Measurements from ENCODE around the gene TRAPPC5.

DNA sequence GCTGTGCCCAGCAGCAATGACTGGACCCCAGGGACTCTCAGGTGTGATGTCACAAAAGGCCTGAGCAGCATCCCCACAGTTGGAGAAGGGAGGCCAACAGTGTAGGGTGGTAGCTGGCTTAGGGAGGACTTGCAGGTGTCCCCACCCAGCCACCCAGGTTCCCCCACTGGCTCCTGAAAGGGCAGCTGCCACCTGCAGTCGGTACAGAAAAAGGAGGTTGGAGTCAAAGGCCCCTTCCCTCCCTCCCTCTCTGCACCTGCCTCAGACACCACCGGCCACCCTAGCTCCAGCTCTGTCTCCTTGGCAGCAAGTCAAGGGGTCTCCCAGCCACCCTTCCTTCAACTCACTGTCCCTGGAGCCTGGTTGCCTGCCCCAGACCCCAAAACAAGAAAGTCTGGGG is 46.9 kb upstream of the TRAPPC5 start, which contains the start of gene PCP2:
- TF ChIP-seq, protein P1, sequence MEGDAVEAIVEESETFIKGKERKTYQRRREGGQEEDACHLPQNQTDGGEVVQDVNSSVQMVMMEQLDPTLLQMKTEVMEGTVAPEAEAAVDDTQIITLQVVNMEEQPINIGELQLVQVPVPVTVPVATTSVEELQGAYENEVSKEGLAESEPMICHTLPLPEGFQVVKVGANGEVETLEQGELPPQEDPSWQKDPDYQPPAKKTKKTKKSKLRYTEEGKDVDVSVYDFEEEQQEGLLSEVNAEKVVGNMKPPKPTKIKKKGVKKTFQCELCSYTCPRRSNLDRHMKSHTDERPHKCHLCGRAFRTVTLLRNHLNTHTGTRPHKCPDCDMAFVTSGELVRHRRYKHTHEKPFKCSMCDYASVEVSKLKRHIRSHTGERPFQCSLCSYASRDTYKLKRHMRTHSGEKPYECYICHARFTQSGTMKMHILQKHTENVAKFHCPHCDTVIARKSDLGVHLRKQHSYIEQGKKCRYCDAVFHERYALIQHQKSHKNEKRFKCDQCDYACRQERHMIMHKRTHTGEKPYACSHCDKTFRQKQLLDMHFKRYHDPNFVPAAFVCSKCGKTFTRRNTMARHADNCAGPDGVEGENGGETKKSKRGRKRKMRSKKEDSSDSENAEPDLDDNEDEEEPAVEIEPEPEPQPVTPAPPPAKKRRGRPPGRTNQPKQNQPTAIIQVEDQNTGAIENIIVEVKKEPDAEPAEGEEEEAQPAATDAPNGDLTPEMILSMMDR (IDR thresholded peaks at IDR 0.05) = no peak
- TF ChIP-seq POLR2AphosphoS5 (IDR thresholded peaks at IDR 0.05) (no peak), EP300 (IDR thresholded peaks at IDR 0.05) (no peak)

All from stomach (tissue), 4 donors.